ENCODE measurements around the gene GLP1R.

DNA sequence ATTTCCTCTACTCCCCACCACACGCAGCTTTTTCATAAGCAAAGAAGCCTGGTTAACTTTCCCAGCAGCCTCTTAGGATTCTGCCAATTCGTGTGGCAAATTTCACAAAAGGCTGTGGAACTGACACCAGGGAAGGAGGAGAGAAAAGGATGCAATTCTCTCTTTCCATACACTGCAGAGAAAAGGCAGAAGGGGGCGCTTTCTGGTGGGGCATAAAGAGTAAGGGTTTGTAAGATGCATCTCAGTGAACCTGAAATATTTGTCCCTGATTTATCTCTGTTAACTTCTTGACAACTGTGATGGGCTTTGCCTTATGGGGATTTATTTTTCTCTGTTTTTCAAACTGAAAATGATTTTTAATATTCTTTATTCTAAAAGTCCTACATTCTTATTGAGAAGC, 45.5 kb upstream of the GLP1R start:
- TF ChIP-seq, protein P1, sequence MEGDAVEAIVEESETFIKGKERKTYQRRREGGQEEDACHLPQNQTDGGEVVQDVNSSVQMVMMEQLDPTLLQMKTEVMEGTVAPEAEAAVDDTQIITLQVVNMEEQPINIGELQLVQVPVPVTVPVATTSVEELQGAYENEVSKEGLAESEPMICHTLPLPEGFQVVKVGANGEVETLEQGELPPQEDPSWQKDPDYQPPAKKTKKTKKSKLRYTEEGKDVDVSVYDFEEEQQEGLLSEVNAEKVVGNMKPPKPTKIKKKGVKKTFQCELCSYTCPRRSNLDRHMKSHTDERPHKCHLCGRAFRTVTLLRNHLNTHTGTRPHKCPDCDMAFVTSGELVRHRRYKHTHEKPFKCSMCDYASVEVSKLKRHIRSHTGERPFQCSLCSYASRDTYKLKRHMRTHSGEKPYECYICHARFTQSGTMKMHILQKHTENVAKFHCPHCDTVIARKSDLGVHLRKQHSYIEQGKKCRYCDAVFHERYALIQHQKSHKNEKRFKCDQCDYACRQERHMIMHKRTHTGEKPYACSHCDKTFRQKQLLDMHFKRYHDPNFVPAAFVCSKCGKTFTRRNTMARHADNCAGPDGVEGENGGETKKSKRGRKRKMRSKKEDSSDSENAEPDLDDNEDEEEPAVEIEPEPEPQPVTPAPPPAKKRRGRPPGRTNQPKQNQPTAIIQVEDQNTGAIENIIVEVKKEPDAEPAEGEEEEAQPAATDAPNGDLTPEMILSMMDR (IDR thresholded peaks at IDR 0.05; ENCODE audit: insufficient read depth, low read length, poor library complexity, severe bottlenecking) = peak; percentile 10
- TF ChIP-seq EZH2phosphoT487 (conservative IDR thresholded peaks at IDR 0.05; ENCODE audit: low read length) = no peak
